Transverse colon (tissue), 4 donors: ENCODE results near the gene DNMT3B. TPM values are rescaled to one million over a fixed set of nuclear protein-coding genes. Genes with fewer than 3 reads are reported as not detected.

ENCODE experiments used
- DNase-seq: peaks from one replicate; pipeline ENCODE4 v3.0.0-alpha.2; 2019
- H3K27ac ChIP-seq, 4 donors: fragments of 200-600 bp; sonication (generic); 2 replicates each; pipeline ENCODE4 v1.5.1; 2016 to 2018; ENCODE audit warnings: inconsistent platforms in 4 of 4
- H3K27me3 ChIP-seq: fragments of 200-600 bp; sonication (generic); 2 replicates; pipeline ENCODE4 v1.5.1; 2017; ENCODE audit warnings: inconsistent platforms
- H3K36me3 ChIP-seq, 4 donors: fragments of 200-600 bp; sonication (generic); 2 replicates each; pipeline ENCODE4 v1.5.1; 2017 to 2019; ENCODE audit warnings: inconsistent platforms in 4 of 4
- H3K4me1 ChIP-seq, 4 donors: fragments of 200-600 bp; sonication (generic); 2 replicates each; pipeline ENCODE4 v1.5.1; 2017 to 2020; ENCODE audit warnings: inconsistent platforms in 4 of 4
- H3K4me3 ChIP-seq, 4 donors: fragments of 200-600 bp; sonication (generic); 1 replicate in 1 of 4; 2 replicates in 3 of 4; pipeline versions ENCODE4 v1.5.1 to v1.6.1; 2017 to 2019; ENCODE audit warnings: inconsistent platforms in 4 of 4
- H3K9me3 ChIP-seq, 2 donors: fragments of 200-600 bp; sonication (generic); 2 replicates each; pipeline ENCODE4 v1.5.1; 2017 to 2019; ENCODE audit warnings: inconsistent platforms in 2 of 2
- EP300 ChIP-seq: sonication (generic); formaldehyde crosslinking; IDR thresholded peaks from one replicate; pipeline ENCODE4 v1.6.1; 2017; ENCODE audit warnings: antibody characterized with exemption, low read depth
- POLR2A ChIP-seq: fragments of 450-650 bp; IDR thresholded peaks from one replicate; pipeline ENCODE4 v1.6.1; 2016; ENCODE audit warnings: antibody characterized with exemption, mild to moderate bottlenecking, moderate library complexity
- POLR2AphosphoS5 ChIP-seq, 3 donors: sonication (generic); formaldehyde crosslinking; IDR thresholded peaks; one replicate each; pipeline ENCODE4 v1.6.1; 2016; ENCODE audit warnings: antibody characterized with exemption in 3 of 3
- WGBS, 2 donors: methylation state at CpG; one replicate each; pipeline ENCODE4 v1.1.5; 2018; ENCODE audit warnings: low coverage in 1 of 2; 5-methylcytosine and 5-hydroxymethylcytosine counted together
- in situ Hi-C, 4 donors: fragments of 200-750 bp; cut with MboI; loops; one replicate each; pipeline versions ENCODE4 v1.15.0 to v1.15.1; 2017; ENCODE audit warnings: low sequenced_read_pairs in 3 of 4, low pct_ligation_motif_present in 1 of 4, low pct_unique_long_range_greater_than_20kb in 1 of 4
- intact Hi-C: fragments of 100-400 bp; cut with DNase I; formaldehyde crosslinking; loops from one replicate; pipeline ENCODE4 v1.15.1; 2023; ENCODE audit warnings: low total_unique reads
- total RNA-seq, 4 donors: library from RNA; depleted of rRNA; stranded (reverse); fragments of >200 nt; gene quantifications; one replicate each; pipeline ENCODE4 v1.1.0, GENCODE V29; 2016
- TF ChIP-seq, protein P1 (sequence below), 5 experiments: fragments of 200-600 bp in 3 of 5; fragments of 450-650 bp in 2 of 5; sonication (generic) in 3 of 5; IDR thresholded peaks; 1 replicate in 2 of 5; 2 replicates in 3 of 5; pipeline ENCODE4 v1.5.1; 2016 to 2017; ENCODE audit warnings: antibody characterized with exemption in 5 of 5, inconsistent platforms in 3 of 5, mild to moderate bottlenecking in 2 of 5, moderate library complexity in 1 of 5

DNMT3B gene
- total RNA-seq, 4 donors from 2014 or later, result 0.37 to 6.8 (median 0.67) TPM

DNA sequence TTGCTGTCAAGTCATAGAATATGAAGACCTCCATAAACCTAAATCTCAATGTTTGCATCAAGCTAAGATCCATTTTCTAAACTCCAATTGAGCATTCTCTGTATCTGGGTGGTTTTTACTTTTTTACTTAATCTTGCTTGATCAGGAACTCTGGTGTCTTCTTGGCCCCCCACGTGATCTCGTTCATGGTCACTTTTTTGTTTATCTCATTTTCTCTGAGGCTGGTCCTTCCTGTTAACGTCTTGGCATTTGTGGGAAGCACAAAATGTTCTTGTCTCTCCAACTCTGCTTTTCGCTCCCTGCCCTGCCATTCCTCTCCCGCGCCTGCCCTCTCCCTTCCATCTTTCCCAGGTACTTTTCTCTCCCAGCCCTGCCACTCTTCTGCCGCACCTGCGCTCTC is 43.5 kb downstream of the DNMT3B start:
- DNase-seq, result no peak
- H3K4me3 ChIP-seq, result no peak overlapping the region
- no peak overlapping the region for H3K27ac ChIP-seq
- WGBS, 2 donors, result 74 to 90% methylated on average over 7 to 8 of the region's 8 CpGs
- H3K27me3 ChIP-seq, result no peaks in the 10 kb centered on the region
- H3K4me1 ChIP-seq, result no peaks in the 10 kb centered on the region
- no peak for TF ChIP-seq POLR2A
- intact Hi-C loops, result no loop called here
- no peaks in the 10 kb centered on the region for H3K9me3 ChIP-seq
- no peaks in the 10 kb centered on the region for H3K36me3 ChIP-seq
- in situ Hi-C loops, result no loop called here

DNA sequence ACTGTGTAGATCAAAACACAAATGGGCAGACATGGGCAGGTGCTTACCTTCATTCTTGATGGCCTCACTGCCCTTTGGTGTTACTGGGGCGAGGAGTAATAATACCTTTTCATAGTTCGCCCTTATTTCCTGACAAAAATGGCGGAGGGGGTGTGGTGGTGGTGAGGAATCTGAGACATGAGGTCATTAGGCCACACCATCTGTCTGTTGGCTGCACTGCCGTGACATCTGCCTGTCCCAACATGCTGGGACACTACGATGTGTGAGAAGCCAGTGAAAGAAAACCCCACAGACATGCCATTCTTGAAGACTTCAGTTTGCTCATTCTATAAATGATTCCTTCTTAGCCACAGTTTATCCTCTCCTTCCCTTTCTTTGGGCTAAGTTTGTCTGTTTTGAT is 44.2 kb downstream of the DNMT3B start:
- no peak for TF ChIP-seq POLR2A
- TF ChIP-seq, protein P1, sequence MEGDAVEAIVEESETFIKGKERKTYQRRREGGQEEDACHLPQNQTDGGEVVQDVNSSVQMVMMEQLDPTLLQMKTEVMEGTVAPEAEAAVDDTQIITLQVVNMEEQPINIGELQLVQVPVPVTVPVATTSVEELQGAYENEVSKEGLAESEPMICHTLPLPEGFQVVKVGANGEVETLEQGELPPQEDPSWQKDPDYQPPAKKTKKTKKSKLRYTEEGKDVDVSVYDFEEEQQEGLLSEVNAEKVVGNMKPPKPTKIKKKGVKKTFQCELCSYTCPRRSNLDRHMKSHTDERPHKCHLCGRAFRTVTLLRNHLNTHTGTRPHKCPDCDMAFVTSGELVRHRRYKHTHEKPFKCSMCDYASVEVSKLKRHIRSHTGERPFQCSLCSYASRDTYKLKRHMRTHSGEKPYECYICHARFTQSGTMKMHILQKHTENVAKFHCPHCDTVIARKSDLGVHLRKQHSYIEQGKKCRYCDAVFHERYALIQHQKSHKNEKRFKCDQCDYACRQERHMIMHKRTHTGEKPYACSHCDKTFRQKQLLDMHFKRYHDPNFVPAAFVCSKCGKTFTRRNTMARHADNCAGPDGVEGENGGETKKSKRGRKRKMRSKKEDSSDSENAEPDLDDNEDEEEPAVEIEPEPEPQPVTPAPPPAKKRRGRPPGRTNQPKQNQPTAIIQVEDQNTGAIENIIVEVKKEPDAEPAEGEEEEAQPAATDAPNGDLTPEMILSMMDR (IDR thresholded peaks at IDR 0.05), result no peak
- TF ChIP-seq EP300, result no peak
- TF ChIP-seq POLR2AphosphoS5 (IDR thresholded peaks at IDR 0.05), result no peak
- intact Hi-C loops, result no loop called here

DNA sequence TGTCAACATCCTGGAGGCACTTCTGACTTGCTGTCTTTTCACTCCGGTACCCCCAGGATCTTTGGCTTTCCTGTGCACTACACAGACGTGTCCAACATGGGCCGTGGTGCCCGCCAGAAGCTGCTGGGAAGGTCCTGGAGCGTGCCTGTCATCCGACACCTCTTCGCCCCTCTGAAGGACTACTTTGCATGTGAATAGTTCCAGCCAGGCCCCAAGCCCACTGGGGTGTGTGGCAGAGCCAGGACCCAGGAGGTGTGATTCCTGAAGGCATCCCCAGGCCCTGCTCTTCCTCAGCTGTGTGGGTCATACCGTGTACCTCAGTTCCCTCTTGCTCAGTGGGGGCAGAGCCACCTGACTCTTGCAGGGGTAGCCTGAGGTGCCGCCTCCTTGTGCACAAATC is 45.5 kb downstream of the DNMT3B start:
- no peaks in the 10 kb centered on the region for H3K27me3 ChIP-seq
- H3K4me1 ChIP-seq, result no peaks in the 10 kb centered on the region
- no peaks in the 10 kb centered on the region for H3K36me3 ChIP-seq
- WGBS, 2 donors, result 93% methylated on average over 6 of the region's 9 CpGs; no CpG with 5 or more reads in 1 of the 2 donors
- no peak overlapping the region for H3K27ac ChIP-seq
- no peak for DNase-seq
- in situ Hi-C loops (no loop called here), intact Hi-C loops (no loop called here)
- H3K4me3 ChIP-seq, result no peak overlapping the region
- no peaks in the 10 kb centered on the region for H3K9me3 ChIP-seq
- TF ChIP-seq POLR2AphosphoS5 (IDR thresholded peaks at IDR 0.05) (no peak), POLR2A (no peak), EP300 (no peak)
- TF ChIP-seq, protein P1 (IDR thresholded peaks at IDR 0.05), result no peak

More for the DNA sequence above, 44.2 kb downstream of the DNMT3B start:
- no peak for DNase-seq
- Histone ChIP-seq H3K27ac (no peak overlapping the region), H3K4me3 (no peak overlapping the region), H3K36me3 (no peaks in the 10 kb centered on the region), H3K27me3 (no peaks in the 10 kb centered on the region), H3K4me1 (no peaks in the 10 kb centered on the region), H3K9me3 (no peaks in the 10 kb centered on the region)
- in situ Hi-C loops, result no loop called here
- 91 to 94% methylated on average over 5 of the region's 5 CpGs for WGBS, 2 donors

DNA sequence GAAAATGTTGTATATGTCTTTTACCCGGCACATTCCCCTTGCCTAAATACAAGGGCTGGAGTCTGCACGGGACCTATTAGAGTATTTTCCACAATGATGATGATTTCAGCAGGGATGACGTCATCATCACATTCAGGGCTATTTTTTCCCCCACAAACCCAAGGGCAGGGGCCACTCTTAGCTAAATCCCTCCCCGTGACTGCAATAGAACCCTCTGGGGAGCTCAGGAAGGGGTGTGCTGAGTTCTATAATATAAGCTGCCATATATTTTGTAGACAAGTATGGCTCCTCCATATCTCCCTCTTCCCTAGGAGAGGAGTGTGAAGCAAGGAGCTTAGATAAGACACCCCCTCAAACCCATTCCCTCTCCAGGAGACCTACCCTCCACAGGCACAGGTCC is 46.3 kb downstream of the DNMT3B start:
- Histone ChIP-seq H3K36me3 (no peaks in the 10 kb centered on the region), H3K4me3 (no peak overlapping the region), H3K27ac (no peak overlapping the region), H3K9me3 (no peaks in the 10 kb centered on the region), H3K4me1 (no peaks in the 10 kb centered on the region), H3K27me3 (no peaks in the 10 kb centered on the region)
- WGBS, 2 donors, result 74 to 100% methylated on average over 1 to 4 of the region's 4 CpGs
- intact Hi-C loops, result no loop called here
- in situ Hi-C loops, result no loop called here
- no peak for DNase-seq
- TF ChIP-seq POLR2AphosphoS5 (IDR thresholded peaks at IDR 0.05) (no peak), POLR2A (no peak), EP300 (no peak)
- TF ChIP-seq, protein P1 (IDR thresholded peaks at IDR 0.05), result no peak

DNA sequence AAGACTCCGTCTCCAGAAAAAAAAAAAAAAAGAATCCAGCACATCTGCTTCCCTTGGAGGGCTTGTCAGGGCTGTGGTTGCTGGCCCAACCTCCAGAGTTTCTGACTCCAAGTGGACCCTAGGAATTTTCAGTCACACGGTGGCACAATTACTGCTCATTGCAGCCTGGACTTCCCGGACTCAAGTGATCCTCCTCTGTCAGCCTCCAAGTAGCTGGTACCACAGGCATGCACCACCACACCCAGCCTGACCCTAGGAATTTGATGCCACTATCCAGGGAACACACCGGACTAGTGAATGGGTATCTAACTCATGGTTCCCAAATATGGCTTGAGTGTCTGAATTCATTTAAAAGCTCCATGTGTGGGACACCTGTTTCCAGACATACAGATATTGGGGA is 47.7 kb downstream of the DNMT3B start:
- no peaks in the 10 kb centered on the region for H3K9me3 ChIP-seq
- intact Hi-C loops (no loop called here), in situ Hi-C loops (no loop called here)
- H3K4me1 ChIP-seq, result no peaks in the 10 kb centered on the region
- H3K27me3 ChIP-seq, result no peaks in the 10 kb centered on the region
- WGBS, 2 donors, result 87 to 100% methylated on average over 3 to 4 of the region's 4 CpGs
- TF ChIP-seq EP300, result no peak
- no peak for TF ChIP-seq POLR2AphosphoS5 (IDR thresholded peaks at IDR 0.05)
- no peak for TF ChIP-seq POLR2A
- TF ChIP-seq, protein P1 (IDR thresholded peaks at IDR 0.05), result no peak
- DNase-seq, result no peak
- no peak overlapping the region for H3K27ac ChIP-seq
- no peaks in the 10 kb centered on the region for H3K36me3 ChIP-seq
- no peak overlapping the region for H3K4me3 ChIP-seq
